Epithelial cell of proximal tubule (primary cell): ENCODE results near the gene ART4. TPM values are rescaled to one million over a fixed set of nuclear protein-coding genes. Genes with fewer than 3 reads are reported as not detected.

Experiments
- DNase-seq: peaks from one replicate; pipeline ENCODE4 v3.0.0-alpha.2; 2011; ENCODE audit warnings: low read depth
- H3K4me3 ChIP-seq: 2 replicates; pipeline ENCODE4 v1.5.1; 2011; ENCODE audit warnings: low read depth, mild to moderate bottlenecking, low read length
- CTCF ChIP-seq: conservative IDR thresholded peaks from 2 replicates; pipeline ENCODE4 v1.5.1; 2012; ENCODE audit warnings: low read depth, mild to moderate bottlenecking, low read length
- total RNA-seq: library from RNA; depleted of rRNA; stranded (reverse); fragments of >200 nt; gene quantifications from 2 replicates; pipeline ENCODE4 v1.2.3, GENCODE V29; 2015

Gene ART4
- total RNA-seq, 1 donor from 2014 or later, result not detected

- peak; percentile 88 for DNase-seq
- H3K4me3 ChIP-seq, result no peak overlapping the region
Observed at GRCh38 chr12:14836336-14837210, 6.8 kb downstream of the ART4 start.

GRCh38 chr12:14834509-14834908, 8.8 kb downstream of the ART4 start:
- TF ChIP-seq CTCF, result no peak
- no peak for DNase-seq
- no peak overlapping the region for H3K4me3 ChIP-seq

More at GRCh38 chr12:14836336-14837210, 6.8 kb downstream of the ART4 start:
- no peak for TF ChIP-seq CTCF

GRCh38 chr12:14833952-14834351, 9.4 kb downstream of the ART4 start:
- DNase-seq, result no peak
- TF ChIP-seq CTCF, result no peak
- H3K4me3 ChIP-seq, result no peak overlapping the region

- DNase-seq, result no peak
- TF ChIP-seq CTCF, result no peak
- no peak overlapping the region for H3K4me3 ChIP-seq
Observed at GRCh38 chr12:14833336-14833735, 10.0 kb downstream of the ART4 start.

GRCh38 chr12:14828892-14829291, 14.4 kb downstream of the ART4 start:
- DNase-seq, result no peak
- no peak for TF ChIP-seq CTCF
- H3K4me3 ChIP-seq, result no peak overlapping the region

- H3K4me3 ChIP-seq, result no peak overlapping the region
- no peak for TF ChIP-seq CTCF
- no peak for DNase-seq
Observed at GRCh38 chr12:14827043-14827442, 16.3 kb downstream of the ART4 start.

GRCh38 chr12:14826491-14826890, 16.8 kb downstream of the ART4 start:
- H3K4me3 ChIP-seq, result no peak overlapping the region
- no peak for TF ChIP-seq CTCF
- no peak for DNase-seq
